Stimulated activated CD8-positive, alpha-beta memory T cell treated with anti-CD3 and anti-CD28 coated beads, Interleukin-15, amount 100 ng/mL, for 1 hour (primary cell): Measurements from ENCODE around the gene ZDHHC14.
"Not testable (repeated sequence)": the region's sequence is repeated elsewhere in the genome, so short reads cannot be mapped to it uniquely, and the experiment has no call there.

Source experiments
- DNase-seq: peaks from one replicate; pipeline ENCODE4 v3.0.0-alpha.2; 2020; ENCODE audit warnings: low read depth

The ZDHHC14 gene

GRCh38 chr6:157380779-157381561 lies at the start of gene ZDHHC14:
ZDHHC14 (plus strand) TSS chr6:157381190.
- peak; percentile 75 for DNase-seq

- DNase-seq, result no peak
Measured at GRCh38 chr6:157332813-157333212, 48.2 kb upstream of the ZDHHC14 start.

- no peak for DNase-seq
Measured at GRCh38 chr6:157333537-157333936, 47.5 kb upstream of the ZDHHC14 start.

- no peak for DNase-seq
Measured at GRCh38 chr6:157333956-157334355, 47.0 kb upstream of the ZDHHC14 start.

GRCh38 chr6:157335829-157336228 lies 45.2 kb upstream of the ZDHHC14 start:
- no peak for DNase-seq

GRCh38 chr6:157337276-157337675 lies 43.7 kb upstream of the ZDHHC14 start:
- not testable (repeated sequence) for DNase-seq

- no peak for DNase-seq
Measured at GRCh38 chr6:157337751-157338150, 43.2 kb upstream of the ZDHHC14 start.

GRCh38 chr6:157339432-157339831 lies 41.6 kb upstream of the ZDHHC14 start:
- no peak for DNase-seq

- no peak for DNase-seq
Measured at GRCh38 chr6:157343732-157344131, 37.3 kb upstream of the ZDHHC14 start.

GRCh38 chr6:157346373-157346772 lies 34.6 kb upstream of the ZDHHC14 start:
- DNase-seq, result no peak

GRCh38 chr6:157358287-157358686 lies 22.7 kb upstream of the ZDHHC14 start:
- DNase-seq, result no peak

GRCh38 chr6:157361886-157362285 lies 19.1 kb upstream of the ZDHHC14 start:
- no peak for DNase-seq

GRCh38 chr6:157364705-157365104 lies 16.3 kb upstream of the ZDHHC14 start:
- DNase-seq, result no peak

- DNase-seq, result no peak
Measured at GRCh38 chr6:157366648-157367047, 14.3 kb upstream of the ZDHHC14 start.

- DNase-seq, result no peak
Measured at GRCh38 chr6:157368359-157369049, 12.5 kb upstream of the ZDHHC14 start.

- DNase-seq, result no peak
Measured at GRCh38 chr6:157370755-157371154, 10.2 kb upstream of the ZDHHC14 start.

GRCh38 chr6:157372501-157373280 lies 8.3 kb upstream of the ZDHHC14 start:
- no peak for DNase-seq

GRCh38 chr6:157374889-157375443 lies 6.0 kb upstream of the ZDHHC14 start:
- no peak for DNase-seq

GRCh38 chr6:157376241-157376640 lies 4.7 kb upstream of the ZDHHC14 start:
- no peak for DNase-seq

GRCh38 chr6:157376706-157377230 lies 4.2 kb upstream of the ZDHHC14 start:
- DNase-seq, result no peak

- DNase-seq, result peak; percentile 82
Measured at GRCh38 chr6:157379656-157380457, 1.1 kb upstream of the ZDHHC14 start.
